ENCODE results near the gene MMRN1. TPM values are rescaled to one million over a fixed set of nuclear protein-coding genes. Genes with fewer than 3 reads are reported as not detected.

MMRN1 gene
- total RNA-seq, 2 experiments from 2014 or later, result 0.16 to 0.23 TPM

DNA sequence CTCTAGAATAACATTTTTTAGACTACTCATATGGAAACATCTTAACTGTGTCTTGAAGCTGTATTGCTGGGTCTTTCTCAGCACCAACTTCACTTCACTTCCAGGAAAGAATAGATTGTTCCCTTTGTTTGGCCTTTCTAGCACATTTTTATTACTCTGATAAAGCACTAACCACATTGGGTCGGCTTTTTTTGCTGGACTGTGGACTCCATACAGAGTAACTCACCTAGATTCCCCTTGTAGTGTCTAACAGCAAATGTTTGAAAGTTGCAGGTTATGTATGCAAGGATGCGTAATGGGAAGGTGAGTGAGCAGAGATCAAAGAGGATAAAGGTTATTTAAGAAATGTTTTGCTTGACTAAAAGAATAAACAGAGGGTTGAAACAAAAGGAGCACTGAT is 101.2 kb downstream of the MMRN1 start:
- Mint-ChIP-seq H3K27me3 (no peaks in the 10 kb centered on the region), H3K9me3 (ENCODE audit: low read depth) (no peaks in the 10 kb centered on the region), H3K4me3 (no peak overlapping the region), H3K36me3 (no peaks in the 10 kb centered on the region), H3K27ac (no peak overlapping the region), H3K4me1 (no peaks in the 10 kb centered on the region)
- ATAC-seq, result no peak
- CTCF ChIA-PET, result no interaction called here
- no peak for DNase-seq

DNA sequence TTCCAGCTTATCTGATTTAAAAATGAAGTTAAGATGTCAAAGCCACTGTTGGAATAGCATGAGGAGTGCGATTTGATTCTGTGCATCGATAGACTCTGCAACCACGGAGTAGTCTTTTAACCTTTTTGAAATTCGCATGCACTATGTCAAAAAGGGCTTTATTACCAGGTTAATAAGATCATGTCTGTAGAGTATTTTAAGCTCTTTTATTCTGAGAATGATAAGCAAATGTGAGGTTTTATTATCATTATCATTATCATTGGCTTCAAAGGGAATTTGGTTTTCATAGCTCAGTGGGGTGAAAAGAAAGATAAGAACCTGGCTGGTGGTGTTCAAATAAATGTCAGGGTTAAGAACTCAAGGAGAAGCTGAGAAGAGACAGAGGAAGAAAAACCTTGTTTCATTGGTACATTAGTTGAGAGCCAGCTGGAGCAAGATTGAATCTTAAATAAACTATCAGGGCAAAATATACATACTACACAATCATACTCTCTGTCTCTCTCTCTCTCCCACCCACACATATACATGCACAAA is 102.6 kb downstream of the MMRN1 start:
- Mint-ChIP-seq H3K27me3 (no peaks in the 10 kb centered on the region), H3K4me3 (no peak overlapping the region), H3K4me1 (no peaks in the 10 kb centered on the region), H3K27ac (no peak overlapping the region), H3K9me3 (ENCODE audit: low read depth) (no peaks in the 10 kb centered on the region), H3K36me3 (no peaks in the 10 kb centered on the region)
- CTCF ChIA-PET, result no interaction called here
- ATAC-seq, result no peak
- DNase-seq, result no peak

DNA sequence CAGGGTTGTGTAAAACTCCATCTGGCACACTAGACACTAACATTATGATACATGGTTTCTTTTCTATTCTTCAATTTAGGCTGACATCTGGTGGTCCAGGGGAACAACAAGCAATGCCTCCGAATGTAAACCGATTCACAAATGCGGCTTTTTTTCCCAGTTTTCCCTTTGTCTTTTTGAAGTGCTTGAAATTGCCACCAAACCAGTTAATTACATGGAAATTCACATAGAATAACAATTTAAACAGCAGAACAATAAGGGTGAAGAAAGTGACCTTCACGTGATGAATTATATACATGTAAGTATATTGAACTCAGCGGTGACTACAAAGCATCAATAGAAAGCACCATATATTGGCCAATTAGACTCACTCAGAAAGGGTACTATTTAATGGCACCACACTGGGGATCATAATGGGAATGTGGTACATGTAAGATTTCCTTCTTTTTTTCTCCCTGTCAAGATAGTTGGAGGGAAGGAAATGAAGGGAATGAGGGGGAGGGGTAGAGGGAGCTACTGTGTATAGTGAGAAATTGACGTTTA is 103.9 kb downstream of the MMRN1 start:
- H3K27ac Mint-ChIP-seq, result no peak overlapping the region
- CTCF ChIA-PET, result no interaction called here
- H3K36me3 Mint-ChIP-seq, result no peaks in the 10 kb centered on the region
- no peaks in the 10 kb centered on the region for H3K4me1 Mint-ChIP-seq
- H3K4me3 Mint-ChIP-seq, result no peak overlapping the region
- no peaks in the 10 kb centered on the region for H3K27me3 Mint-ChIP-seq
- H3K9me3 Mint-ChIP-seq (ENCODE audit: low read depth), result no peaks in the 10 kb centered on the region
- no peak for DNase-seq
- ATAC-seq, result no peak

DNA sequence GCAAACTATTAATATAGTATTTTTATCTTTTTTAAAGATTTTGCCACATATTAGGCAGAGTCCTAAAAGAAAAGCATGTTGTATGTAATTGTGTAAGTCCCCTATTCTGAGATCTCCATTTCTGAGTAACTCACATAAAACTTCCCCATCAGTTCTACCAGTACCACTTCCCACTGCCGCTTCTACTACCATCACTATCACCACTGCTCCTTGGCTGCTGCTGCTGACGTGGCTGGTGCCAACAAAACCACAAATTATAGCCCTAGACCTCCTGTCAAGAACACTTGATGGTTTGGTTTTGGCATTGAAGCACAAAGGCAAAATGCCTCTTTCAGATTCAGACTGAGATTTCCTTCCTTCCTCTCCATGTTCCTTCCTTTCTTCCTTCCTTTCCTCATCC is 106.4 kb downstream of the MMRN1 start:
- CTCF ChIA-PET, result no interaction called here
- no peak for DNase-seq
- Mint-ChIP-seq H3K9me3 (ENCODE audit: low read depth) (no peaks in the 10 kb centered on the region), H3K36me3 (no peaks in the 10 kb centered on the region), H3K27ac (no peak overlapping the region), H3K4me3 (no peak overlapping the region), H3K27me3 (no peaks in the 10 kb centered on the region), H3K4me1 (no peaks in the 10 kb centered on the region)
- ATAC-seq, result no peak

DNA sequence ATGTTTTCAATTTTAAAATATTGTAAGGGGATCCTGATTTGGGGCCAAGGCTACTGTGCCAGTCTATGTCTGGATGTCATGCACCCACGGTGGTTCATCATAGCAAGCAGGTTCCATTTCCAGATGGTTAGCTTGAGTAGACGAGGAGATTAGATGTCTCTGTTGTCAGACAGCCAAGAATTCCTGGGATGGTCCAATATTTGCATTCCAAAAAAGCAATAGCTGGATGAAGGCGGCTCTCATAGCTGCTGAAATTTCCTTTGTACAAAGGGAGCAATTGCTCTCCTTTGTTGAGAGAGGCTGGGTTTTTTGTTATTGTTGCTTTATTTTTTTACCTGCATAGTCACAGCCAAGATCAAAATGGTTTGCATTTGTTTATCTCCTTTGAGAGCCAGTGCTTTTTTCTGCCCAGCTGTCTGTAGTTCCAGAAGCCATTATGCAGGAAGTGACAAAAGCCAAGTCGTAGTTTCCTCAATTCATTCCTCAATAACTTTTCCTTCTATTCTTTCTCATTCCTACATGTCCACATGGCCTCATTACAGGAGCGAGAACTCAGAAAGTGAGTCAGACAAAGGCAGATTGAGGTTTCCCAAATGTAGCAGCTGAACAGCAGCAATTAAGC is 107.9 kb downstream of the MMRN1 start:
- H3K4me3 Mint-ChIP-seq, result no peak overlapping the region
- H3K4me1 Mint-ChIP-seq, result no peaks in the 10 kb centered on the region
- CTCF ChIA-PET, result no interaction called here
- no peaks in the 10 kb centered on the region for H3K27me3 Mint-ChIP-seq
- H3K9me3 Mint-ChIP-seq (ENCODE audit: low read depth), result no peaks in the 10 kb centered on the region
- ATAC-seq, result no peak
- DNase-seq, result no peak
- H3K27ac Mint-ChIP-seq, result no peak overlapping the region
- no peaks in the 10 kb centered on the region for H3K36me3 Mint-ChIP-seq

Other genes starting within 250 kb of the MMRN1 start
- gene SNCA, start 57.7 kb upstream of the MMRN1 start, total RNA-seq, result 1 to 10 TPM; 1.6 to 2.0 TPM
- under 1 TPM in 1 of 2 experiments, not detected in 1; 0.16 TPM for gene CCSER1, start 232.5 kb downstream of the MMRN1 start, total RNA-seq

Measured in activated CD8-positive, alpha-beta memory T cell treated with anti-CD3 and anti-CD28 coated beads, Interleukin-2, amount 10 ng/mL, durations not matched to agents 7 days and 5 days (primary cell).